ENCODE measurements around the gene TSN.

Gene TSN

DNA sequence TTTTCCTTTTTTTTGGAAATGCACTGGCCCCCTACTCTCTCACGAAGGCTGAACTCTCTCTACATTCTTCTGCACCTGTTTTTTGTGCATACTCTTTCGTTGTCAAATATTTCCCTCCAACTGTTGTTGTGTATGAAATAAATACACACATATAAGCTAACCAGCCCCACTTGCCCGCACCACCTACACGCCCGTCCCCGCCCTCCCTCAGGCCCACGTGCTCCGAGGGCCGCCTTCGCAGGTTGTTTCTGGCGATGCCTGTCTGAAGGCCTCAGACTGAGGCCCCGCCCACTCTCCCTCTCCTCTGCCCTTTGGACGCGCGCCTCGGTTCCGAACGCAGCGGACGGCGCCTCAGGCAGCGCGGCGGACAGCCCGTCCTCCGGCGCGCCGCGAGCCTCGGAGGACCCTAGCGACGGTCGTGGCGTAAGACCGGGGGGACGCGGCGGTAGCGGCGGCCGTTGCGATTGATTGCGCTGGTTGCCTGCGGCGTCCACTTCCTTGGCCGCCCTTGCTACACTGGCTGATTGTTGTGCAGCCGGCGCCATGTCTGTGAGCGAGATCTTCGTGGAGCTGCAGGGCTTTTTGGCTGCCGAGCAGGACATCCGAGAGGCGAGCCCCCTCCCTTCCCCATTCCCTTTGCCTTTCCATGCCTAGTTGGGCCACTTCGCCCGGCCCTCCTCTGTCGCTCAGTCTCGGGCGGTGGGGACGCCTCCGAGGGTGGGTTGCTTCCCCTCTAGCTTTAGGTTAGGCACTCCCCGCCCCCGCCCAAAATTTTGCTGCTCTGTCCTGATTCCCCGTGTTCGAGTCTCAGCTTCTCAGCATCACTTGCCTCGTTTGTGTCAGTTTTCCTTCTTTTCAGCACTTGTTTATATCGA, at the start of gene TSN:
TSN (plus strand) TSS at position 415 of the 875 bp plus-strand sequence; CDS start at position 544, 129 bp downstream.
- TF ChIP-seq, protein P1, sequence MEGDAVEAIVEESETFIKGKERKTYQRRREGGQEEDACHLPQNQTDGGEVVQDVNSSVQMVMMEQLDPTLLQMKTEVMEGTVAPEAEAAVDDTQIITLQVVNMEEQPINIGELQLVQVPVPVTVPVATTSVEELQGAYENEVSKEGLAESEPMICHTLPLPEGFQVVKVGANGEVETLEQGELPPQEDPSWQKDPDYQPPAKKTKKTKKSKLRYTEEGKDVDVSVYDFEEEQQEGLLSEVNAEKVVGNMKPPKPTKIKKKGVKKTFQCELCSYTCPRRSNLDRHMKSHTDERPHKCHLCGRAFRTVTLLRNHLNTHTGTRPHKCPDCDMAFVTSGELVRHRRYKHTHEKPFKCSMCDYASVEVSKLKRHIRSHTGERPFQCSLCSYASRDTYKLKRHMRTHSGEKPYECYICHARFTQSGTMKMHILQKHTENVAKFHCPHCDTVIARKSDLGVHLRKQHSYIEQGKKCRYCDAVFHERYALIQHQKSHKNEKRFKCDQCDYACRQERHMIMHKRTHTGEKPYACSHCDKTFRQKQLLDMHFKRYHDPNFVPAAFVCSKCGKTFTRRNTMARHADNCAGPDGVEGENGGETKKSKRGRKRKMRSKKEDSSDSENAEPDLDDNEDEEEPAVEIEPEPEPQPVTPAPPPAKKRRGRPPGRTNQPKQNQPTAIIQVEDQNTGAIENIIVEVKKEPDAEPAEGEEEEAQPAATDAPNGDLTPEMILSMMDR (IDR thresholded peaks at IDR 0.05): no peak

DNA sequence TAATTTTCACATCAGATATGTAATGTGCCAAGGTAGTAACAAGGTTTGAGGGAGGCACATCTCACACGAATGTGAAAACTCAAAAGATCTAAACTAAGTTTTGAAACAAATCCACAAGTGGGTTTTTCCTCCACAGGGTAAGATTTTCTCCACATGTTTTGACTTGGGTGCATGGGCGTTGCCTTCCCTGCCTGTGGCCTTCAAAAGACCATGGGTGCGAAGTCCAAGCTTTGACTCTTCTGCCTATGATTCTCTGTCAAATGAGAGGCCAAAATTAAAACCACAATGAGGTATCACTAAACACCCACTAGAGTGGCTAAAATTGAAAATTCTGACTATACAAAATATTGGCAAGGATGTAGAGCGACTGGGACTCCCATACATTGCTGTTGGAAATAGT, 49.5 kb upstream of the TSN start:
- TF ChIP-seq, protein P1 (IDR thresholded peaks at IDR 0.05): no peak

DNA sequence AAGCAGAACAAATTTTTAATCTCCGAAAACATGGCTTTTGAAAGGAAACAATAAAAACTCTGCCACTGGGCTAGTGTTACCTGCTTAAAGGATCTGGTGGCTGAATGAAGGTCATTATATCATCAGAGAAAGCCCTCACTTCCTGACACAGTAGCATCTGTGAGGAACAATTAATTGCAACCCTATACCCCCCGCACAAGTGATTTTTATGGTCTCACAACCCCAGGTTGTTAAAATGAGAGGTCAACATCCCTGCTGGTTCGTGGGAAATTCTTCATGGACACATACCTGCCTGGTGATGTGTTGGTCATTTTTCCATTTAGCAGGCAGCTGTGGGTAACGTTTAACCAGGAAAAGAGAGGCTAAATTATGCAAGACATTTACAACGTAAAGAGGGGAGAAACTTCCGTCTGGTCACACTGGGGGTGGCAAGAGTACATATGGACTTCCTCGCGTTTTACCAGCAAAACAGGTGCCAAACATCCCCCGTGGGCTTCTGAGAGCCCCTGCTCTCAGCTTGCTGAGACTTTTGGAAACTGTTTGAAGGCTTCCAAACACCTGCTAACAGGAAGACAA, 48.0 kb upstream of the TSN start:
- TF ChIP-seq, protein P1 (IDR thresholded peaks at IDR 0.05): no peak

DNA sequence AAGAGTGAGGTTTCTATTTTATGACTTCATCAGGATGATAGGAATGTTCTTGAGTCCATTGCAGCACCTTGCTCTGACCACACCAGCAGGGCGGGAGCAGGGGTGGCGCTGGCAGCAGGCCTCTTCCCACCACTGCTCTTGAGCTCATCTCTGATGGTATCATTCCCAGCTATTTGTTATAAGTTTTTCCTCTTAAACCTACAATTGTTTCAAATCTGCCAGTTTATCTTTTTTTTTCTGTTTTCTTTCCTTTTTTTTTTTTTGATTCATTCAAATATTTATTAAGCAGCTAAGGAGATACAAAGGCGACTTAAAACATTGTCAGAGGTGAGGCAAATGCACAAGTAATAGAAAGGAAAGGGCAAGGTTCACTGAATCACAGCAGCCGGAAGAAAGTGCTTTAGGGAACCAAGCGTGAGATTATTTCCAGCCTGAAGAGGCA, 47.5 kb upstream of the TSN start:
- TF ChIP-seq, protein P1 (IDR thresholded peaks at IDR 0.05): no peak

DNA sequence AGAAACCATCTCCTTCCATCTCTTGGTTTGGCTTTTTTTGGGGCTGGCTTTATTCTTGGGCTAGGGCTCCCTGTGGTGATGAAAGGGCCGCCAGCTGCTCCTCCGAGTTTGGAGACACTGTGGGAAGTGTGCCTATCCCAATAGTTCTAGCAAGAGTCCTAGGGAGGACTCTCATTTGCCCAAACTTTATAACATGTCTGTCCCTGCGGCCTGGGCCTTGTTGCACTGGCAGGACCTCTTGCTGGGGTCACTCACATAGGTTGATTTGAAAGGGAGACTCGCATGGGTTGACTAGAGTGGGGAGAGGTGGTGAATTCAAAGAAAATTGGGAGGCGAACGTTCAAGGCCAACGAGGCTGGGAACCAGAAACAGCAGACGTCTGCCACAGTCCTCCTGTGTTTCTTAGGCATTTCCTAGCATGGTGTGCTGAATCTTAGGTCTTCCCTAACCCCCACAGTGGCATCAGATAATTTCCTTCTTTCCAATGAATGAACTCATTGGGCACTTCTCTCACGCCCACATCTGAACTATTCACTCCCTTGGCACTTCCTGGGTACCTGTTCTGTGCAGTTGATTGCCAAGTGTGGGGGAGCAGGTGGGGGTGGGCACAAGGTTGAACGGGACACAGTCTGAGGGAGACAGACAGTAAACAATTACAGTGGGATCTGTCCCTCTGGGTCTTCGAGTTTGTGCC, 45.5 kb upstream of the TSN start:
- TF ChIP-seq, protein P1 (IDR thresholded peaks at IDR 0.05): no peak

DNA sequence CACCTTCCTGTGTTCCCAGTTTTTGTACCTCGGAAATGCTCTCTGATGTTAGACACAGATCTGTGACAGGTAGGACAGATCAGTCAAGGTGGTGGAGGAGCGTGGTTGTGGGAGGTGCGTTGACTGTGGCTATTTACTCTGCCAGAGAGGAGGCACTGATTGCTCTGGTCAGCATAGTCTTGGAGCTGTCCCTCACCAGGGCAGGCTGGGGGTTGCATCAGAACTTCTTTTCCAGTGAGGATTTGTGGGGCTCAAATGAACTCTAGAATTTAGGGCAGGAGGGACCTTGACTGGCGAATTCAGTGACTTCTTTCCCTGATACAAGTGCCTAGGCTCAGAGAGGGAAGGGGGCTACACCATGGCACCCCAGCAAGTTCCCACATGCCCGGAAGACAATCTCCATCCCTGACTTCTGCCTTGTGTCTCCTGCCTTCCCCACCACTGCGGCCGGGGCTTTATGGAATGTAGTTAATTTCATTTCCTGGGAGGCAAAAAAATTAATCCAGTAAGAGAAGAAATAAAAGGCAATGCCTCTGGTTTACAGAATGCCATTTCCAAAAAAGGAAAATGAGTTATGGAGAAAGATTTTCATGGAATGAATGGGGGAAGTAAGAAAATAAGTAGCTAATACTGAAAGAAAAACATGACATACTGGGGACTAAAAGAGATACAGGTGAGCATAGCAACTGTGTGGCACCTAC, 44.8 kb upstream of the TSN start:
- TF ChIP-seq, protein P1 (IDR thresholded peaks at IDR 0.05): no peak

DNA sequence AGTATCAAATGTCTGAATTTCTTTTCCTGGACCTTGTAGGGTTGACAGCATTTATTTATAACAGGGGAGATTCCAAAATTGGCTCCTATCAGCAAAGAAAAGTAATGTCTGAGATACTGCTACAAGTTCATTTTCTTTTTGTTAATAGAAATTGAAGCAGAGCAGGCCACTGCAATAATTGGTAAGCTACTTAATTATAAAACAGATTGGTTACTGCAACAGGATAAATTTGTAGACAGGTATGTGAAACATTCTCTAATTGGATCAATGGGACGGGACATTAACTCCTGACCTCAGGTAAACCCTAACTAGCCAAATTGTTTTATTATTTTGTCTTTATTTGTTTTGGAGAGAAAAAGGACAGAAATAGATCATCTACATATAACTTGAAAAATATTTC, 39.3 kb upstream of the TSN start:
- TF ChIP-seq, protein P1 (IDR thresholded peaks at IDR 0.05): no peak

Data from LNCAP (cell line).